Measurements from ENCODE around the gene ARL2.
A peak's percentile ranks its signal among the peaks of the same experiment; 100 is the strongest.

The ARL2 gene

DNA sequence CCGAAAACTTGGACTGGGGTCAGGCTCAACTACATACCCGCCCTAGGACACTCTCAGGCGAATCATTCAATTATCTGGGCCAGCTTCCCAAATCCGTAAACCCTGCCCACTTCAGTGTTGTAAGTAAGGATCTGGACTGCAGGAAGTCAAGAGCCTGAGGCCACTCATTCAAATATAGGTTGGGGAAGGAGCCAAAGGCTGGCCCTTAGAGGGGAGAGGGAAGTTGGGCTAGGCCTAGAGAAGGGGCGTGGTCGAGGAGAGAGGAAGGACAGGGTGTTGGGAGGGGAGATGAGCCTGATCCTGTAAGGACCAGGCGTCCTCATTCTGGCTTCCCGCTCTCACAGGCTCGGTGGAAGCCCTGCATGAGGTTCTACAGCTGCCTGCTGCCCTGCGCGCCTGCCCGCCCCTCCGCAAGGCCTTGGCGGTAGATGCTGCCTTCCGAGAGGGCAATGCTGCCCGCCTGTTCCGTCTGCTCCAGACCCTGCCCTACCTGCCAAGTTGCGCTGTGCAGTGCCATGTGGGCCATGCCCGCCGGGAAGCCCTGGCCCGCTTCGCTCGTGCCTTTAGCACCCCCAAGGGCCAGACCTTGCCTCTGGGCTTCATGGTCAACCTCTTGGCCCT is 30.0 kb downstream of the ARL2 start:
- DNase-seq (ENCODE audit: low read depth in 2 of 2) = peak; percentile 46 to 51
- H3K4me3 ChIP-seq (replicated peaks in 1 of 2; ENCODE audit: low read depth in 2 of 2, low read length in 2 of 2) = no peak overlapping the region

DNA sequence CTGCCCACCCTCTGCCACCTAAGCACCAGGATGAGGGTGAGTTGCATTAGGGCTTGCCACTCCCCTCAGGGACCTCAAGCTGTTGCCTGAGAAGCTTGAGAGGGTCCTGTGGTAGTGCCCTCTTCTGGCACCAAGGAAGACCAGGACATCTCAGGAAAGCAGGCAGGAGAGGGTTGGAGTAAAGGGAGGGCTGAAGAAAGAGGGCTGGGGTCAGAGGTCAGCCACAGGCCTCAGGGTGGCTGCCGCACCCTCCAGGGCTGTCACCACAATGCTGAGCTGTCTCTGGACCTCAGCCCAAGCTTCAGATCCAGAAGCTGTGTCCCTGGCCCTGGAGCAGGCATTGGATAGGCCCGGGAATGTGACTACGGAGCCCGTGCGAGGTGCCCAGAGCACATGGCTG is 31.1 kb downstream of the ARL2 start:
- DNase-seq (ENCODE audit: low read depth in 2 of 2) = no peak
- TF ChIP-seq, protein P1, sequence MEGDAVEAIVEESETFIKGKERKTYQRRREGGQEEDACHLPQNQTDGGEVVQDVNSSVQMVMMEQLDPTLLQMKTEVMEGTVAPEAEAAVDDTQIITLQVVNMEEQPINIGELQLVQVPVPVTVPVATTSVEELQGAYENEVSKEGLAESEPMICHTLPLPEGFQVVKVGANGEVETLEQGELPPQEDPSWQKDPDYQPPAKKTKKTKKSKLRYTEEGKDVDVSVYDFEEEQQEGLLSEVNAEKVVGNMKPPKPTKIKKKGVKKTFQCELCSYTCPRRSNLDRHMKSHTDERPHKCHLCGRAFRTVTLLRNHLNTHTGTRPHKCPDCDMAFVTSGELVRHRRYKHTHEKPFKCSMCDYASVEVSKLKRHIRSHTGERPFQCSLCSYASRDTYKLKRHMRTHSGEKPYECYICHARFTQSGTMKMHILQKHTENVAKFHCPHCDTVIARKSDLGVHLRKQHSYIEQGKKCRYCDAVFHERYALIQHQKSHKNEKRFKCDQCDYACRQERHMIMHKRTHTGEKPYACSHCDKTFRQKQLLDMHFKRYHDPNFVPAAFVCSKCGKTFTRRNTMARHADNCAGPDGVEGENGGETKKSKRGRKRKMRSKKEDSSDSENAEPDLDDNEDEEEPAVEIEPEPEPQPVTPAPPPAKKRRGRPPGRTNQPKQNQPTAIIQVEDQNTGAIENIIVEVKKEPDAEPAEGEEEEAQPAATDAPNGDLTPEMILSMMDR (IDR thresholded peaks at IDR 0.05; ENCODE audit: low read depth, low read length) = no peak
- no peak overlapping the region for H3K4me3 ChIP-seq (replicated peaks in 1 of 2; ENCODE audit: low read depth in 2 of 2, low read length in 2 of 2)

More for the DNA sequence above, 30.0 kb downstream of the ARL2 start:
- TF ChIP-seq, protein P1 (IDR thresholded peaks at IDR 0.05; ENCODE audit: low read depth, low read length) = no peak

DNA sequence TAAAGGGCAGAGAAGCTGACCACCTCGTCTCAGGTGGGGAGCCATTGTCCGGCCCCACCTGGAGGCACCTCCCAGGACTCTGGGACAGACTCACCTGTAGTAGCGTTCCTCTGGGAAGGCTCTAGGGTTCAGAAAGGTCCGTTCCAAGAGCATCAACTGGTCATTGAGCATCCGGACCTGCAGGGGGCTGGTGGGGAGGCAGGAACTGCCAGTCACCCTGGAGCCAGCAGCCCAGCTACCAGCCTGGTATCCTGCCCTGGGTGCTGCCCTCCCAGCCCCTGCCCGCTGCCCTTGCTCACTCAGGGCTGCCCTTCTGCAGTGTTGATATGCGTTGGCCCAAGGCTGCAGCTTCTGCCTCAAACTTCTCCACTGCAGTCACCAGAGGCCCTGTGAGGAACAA is 31.8 kb downstream of the ARL2 start:
- DNase-seq (ENCODE audit: low read depth in 2 of 2) = no peak
- H3K4me3 ChIP-seq (replicated peaks in 1 of 2; ENCODE audit: low read depth in 2 of 2, low read length in 2 of 2) = no peak overlapping the region
- TF ChIP-seq, protein P1 (IDR thresholded peaks at IDR 0.05; ENCODE audit: low read depth, low read length) = no peak

DNA sequence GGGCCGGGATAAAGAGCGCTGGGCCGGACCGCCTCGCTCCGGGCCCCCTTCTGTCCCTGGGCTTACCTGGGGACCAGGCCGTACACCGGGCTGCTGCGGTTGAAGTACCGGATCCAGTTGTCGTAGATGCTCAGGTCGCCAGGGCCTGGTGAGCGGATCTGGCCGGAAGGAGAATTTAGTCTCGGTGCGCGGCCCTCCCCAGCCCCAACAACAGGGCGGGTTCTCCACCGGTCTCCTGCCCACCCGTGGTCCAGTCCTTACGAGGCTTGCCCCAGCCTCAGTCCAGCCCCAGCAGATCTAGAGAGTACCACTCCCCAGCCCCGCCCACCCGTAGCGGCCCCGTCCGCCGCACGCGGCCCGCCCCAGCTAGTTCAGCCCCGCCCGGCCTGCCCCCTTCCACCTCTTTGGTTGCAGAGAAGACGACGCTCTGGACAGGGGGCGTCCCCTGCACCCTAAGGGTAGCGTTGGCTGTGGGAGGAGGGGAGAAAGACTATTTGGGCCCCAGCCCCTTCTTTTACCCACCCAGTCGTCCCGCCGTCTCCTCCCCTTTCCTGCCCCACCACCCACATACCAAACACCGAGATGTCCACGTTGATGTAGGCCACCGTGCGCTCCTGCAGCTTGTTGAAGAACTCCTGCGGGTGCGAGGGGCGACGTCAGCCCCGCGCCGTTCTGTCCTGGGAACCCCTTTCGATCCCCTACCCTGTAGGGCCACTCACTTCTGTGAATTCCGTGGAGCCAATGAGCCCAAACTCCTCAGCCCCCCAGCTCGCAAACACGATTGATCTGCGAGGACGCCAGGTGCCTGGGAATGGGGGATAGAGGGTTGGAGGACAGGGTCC is 33.8 kb downstream of the ARL2 start:
- DNase-seq (ENCODE audit: low read depth in 2 of 2) = peak in 1 of 2 donors; percentile 22
- TF ChIP-seq, protein P1 (IDR thresholded peaks at IDR 0.05; ENCODE audit: low read depth, low read length) = no peak
- peak overlapping the region; percentile 48 to 49 for H3K4me3 ChIP-seq (replicated peaks in 1 of 2; ENCODE audit: low read depth in 2 of 2, low read length in 2 of 2)

DNA sequence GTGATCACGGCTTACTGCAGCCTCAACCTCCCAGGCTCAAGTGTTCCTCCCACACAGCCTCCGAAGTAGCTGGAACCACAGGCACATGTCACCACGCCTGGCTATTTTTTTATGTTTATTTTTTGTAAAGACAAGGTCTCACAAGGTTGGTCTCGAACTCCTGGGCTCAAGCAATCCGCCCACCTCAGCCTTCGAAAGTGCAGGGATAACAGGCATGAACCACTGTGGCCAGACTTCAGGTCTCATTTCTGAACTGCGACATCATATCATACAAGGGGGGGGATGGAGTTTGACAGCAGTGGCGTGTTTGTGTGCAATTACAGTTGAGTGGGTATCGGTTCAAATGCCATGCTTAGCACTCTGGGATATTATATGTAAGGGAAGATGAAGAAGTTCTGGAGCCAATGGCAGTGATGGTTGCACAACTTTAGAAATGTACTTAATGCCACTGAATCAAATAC is 37.5 kb downstream of the ARL2 start:
- TF ChIP-seq, protein P1 (IDR thresholded peaks at IDR 0.05; ENCODE audit: low read depth, low read length) = no peak
- no peak for DNase-seq (ENCODE audit: low read depth in 2 of 2)
- no peak overlapping the region for H3K4me3 ChIP-seq (replicated peaks in 1 of 2; ENCODE audit: low read depth in 2 of 2, low read length in 2 of 2)

DNA sequence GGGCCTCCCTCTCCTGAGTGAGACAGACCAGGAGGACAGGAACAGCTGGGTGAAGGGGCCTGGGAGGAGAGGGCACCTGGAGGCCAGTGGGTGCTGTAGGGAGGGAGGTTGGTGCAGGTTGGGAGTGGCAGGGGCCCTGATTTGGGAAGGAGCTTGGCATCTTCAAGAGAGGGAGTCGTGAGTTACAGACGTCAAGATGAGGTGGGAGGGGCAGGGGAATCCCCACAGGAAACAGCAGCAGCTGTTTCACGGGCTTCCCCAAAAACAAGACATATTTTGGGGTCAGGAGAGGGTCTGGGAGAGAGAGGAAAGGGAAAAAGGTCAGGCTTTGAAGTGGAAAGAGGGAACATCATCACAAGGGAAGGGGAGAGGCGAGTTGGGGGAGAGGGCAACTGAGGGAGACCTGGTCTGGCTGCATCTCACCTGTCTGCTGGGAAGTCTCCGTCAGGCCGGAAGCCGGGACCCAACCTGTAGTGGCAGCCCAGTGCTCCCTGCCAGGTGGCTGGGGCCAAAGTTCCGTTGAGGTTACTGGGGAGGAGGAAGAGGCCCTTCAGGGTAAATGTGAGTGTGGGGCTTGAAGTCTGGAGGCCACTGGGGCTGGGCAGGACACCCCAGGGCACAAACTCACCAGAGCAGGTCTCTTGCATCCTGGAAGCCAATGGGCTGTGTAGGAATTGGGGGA is 40.0 kb downstream of the ARL2 start:
- no peak overlapping the region for H3K4me3 ChIP-seq (replicated peaks in 1 of 2; ENCODE audit: low read depth in 2 of 2, low read length in 2 of 2)
- TF ChIP-seq, protein P1 (IDR thresholded peaks at IDR 0.05; ENCODE audit: low read depth, low read length) = no peak
- DNase-seq (ENCODE audit: low read depth in 2 of 2) = no peak
